Panc1 (cell line): ENCODE data around the gene NIPAL1. TPM values are rescaled to one million over a fixed set of nuclear protein-coding genes. Genes with fewer than 3 reads are reported as not detected.

Experiments
- ATAC-seq: fragments of 200-7000 bp; cut with Tn5 transposase; 2 replicates; pipeline ENCODE4 v1.9.1; 2020; ENCODE audit warnings: mild to moderate bottlenecking, moderate library complexity
- BruUV-seq: library from RNA; stranded (reverse); fragments of 400-500 nt; replicated peaks from 2 replicates; lab custom pipeline; 2021; lab: Mats Ljungman, UMichigan
- CTCF ChIA-PET: fragments of 300-600 bp; sonication (Branson Sonifier 250); formaldehyde crosslinking; loops from one replicate; lab custom pipeline; 2022; ENCODE audit warnings: antibody characterized with exemption; lab: Charles Lee
- POLR2A ChIA-PET: fragments of 300-600 bp; sonication (Branson Sonifier 250); formaldehyde crosslinking; loops from one replicate; lab custom pipeline; 2022; ENCODE audit warnings: antibody characterized with exemption; lab: Charles Lee
- DNase-seq: peaks from one replicate; pipeline ENCODE4 v3.0.0-alpha.2; 2010; ENCODE audit warnings: low read depth, low spot score
- H3K27ac ChIP-seq: 2 replicates; pipeline ENCODE4 v1.5.1; 2011; ENCODE audit warnings: mild to moderate bottlenecking, low read length, inconsistent platforms
- H3K27me3 ChIP-seq: fragments of 200-500 bp; sonication (Bioruptor generic); 2 replicates; pipeline ENCODE4 v1.6.0; 2014; ENCODE audit warnings: low read length, inconsistent platforms; ENCODE audit not compliant: control insufficient read depth, insufficient read depth
- H3K36me3 ChIP-seq: fragments of 200-500 bp; sonication (Bioruptor generic); 2 replicates; pipeline ENCODE4 v1.5.1; 2014; ENCODE audit warnings: inconsistent platforms, mild to moderate bottlenecking, low read length, moderate library complexity; ENCODE audit not compliant: control insufficient read depth, insufficient read depth
- H3K4me1 ChIP-seq: 2 replicates; pipeline ENCODE4 v1.5.1; 2011; ENCODE audit warnings: inconsistent platforms, mild to moderate bottlenecking, low read length, moderate library complexity; ENCODE audit not compliant: control insufficient read depth, insufficient read depth
- H3K4me3 ChIP-seq, 2 experiments: 2 replicates each; pipeline ENCODE4 v1.5.1; 2011 to 2012; ENCODE audit warnings: low read depth in 2 of 2, low read length in 2 of 2, mild to moderate bottlenecking in 2 of 2, inconsistent platforms in 1 of 2, moderate library complexity in 1 of 2
- H3K9me3 ChIP-seq: fragments of 200-500 bp; sonication (Bioruptor generic); 2 replicates; pipeline ENCODE4 v1.5.1; 2014; ENCODE audit warnings: low read depth, mild to moderate bottlenecking, inconsistent platforms, low read length, moderate library complexity; ENCODE audit not compliant: control insufficient read depth, insufficient read depth
- POLR2AphosphoS5 ChIP-seq: IDR thresholded peaks from 2 replicates; pipeline ENCODE4 v1.6.1; 2012; ENCODE audit warnings: mild to moderate bottlenecking, low read depth, low read length, moderate library complexity
- SIN3A ChIP-seq: IDR thresholded peaks from 2 replicates; pipeline ENCODE4 v1.6.1; 2012; ENCODE audit warnings: low read depth, mild to moderate bottlenecking, low read length, moderate library complexity, borderline replicate concordance; ENCODE audit not compliant: insufficient read depth
- TCF7L2 ChIP-seq: IDR thresholded peaks from 2 replicates; pipeline ENCODE4 v1.6.1; 2011; ENCODE audit warnings: mild to moderate bottlenecking, low read depth, low read length, inconsistent platforms
- in situ Hi-C: cut with HindIII; loops from 2 replicates; pipeline ENCODE4 v1.10.0; 2016; ENCODE audit warnings: low sequenced_read_pairs, low pct_unique_long_range_greater_than_20kb
- intact Hi-C: fragments of 100-400 bp; cut with micrococcal nuclease; formaldehyde crosslinking; loops from one replicate; pipeline ENCODE4 v1.10.0; 2022; ENCODE audit not compliant: unreplicated experiment
- total RNA-seq: library from RNA; stranded (reverse); gene quantifications from one replicate; pipeline ENCODE4 v1.2.1, GENCODE V29; 2021; ENCODE audit not compliant: unreplicated experiment
- TF ChIP-seq, protein P1 (sequence below), 2 experiments: IDR thresholded peaks; 2 replicates each; pipeline ENCODE4 v1.6.1; 2011 to 2012; ENCODE audit warnings: low read depth in 2 of 2, control low read depth in 1 of 2, low read length in 1 of 2, mild to moderate bottlenecking in 1 of 2, moderate library complexity in 1 of 2; ENCODE audit not compliant: insufficient read depth in 1 of 2
- TF ChIP-seq, protein P2 (sequence below): fragments of 450-650 bp; IDR thresholded peaks from 2 replicates; pipeline ENCODE4 v1.5.1; 2017; ENCODE audit warnings: mild to moderate bottlenecking

NIPAL1 gene
- total RNA-seq, 1 experiment from 2014 or later, result 0.82 TPM

DNA sequence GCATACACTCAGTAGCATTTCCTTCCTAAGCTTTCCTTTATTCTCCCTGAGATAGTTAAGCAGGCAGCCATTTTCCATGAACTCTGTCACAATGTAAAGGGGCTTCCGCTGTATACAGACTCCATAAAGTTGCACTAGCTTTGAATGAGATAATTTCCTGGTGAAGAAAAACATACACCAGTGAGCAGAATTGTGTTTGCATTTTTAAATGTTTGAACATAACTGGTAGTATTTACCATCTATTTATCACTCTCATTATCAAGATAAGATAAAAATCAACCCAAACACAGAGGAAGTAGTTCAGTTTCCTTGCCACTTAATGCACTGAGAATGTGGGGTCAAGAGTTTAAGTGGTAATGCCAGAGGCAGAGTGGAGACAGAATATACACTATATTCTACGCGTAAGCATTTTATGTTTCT, 63.4 kb downstream of the NIPAL1 start:
- DNase-seq, result no peak
- Histone ChIP-seq H3K9me3 (no peaks in the 10 kb centered on the region), H3K27me3 (no peaks in the 10 kb centered on the region), H3K36me3 (no peaks in the 10 kb centered on the region), H3K4me1 (peaks cover 2% of the 10 kb centered on the region; the same call in 1 of the 2 replicates), H3K27ac (no peak overlapping the region), H3K4me3 (no peak overlapping the region)
- CTCF ChIA-PET, result no interaction called here
- in situ Hi-C loops (no loop called here), intact Hi-C loops (no loop called here)
- ATAC-seq, result peak; percentile 78; the same call in 1 of the 2 replicates
- 0 out of 2 replicates have a peak, but pooled peaks have one; percentile 29 for TF ChIP-seq TCF7L2
- no peak for TF ChIP-seq SIN3A
- no TSS peak for BruUV-seq
- POLR2A ChIA-PET, result no interaction called here

DNA sequence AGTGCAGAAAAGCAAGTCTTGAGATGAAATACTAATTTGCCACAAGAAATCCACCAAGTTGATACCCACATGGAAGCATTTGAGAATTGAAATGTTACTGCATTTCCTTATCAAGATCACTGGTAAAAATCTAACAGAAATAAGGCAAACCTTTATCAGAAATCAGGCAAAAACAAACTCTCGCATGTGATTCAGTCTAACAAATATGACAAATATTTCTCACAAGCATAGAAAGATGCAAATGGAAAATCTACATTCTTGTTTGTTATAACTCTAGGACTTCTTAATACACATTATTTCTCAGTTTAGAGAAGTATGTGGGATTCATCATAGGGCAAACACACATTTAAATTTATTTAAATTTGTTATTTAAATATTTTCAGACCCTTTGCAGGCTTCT, 64.6 kb downstream of the NIPAL1 start:
- POLR2A ChIA-PET, result no interaction called here
- ATAC-seq (no peak), DNase-seq (no peak)
- in situ Hi-C loops (no loop called here), intact Hi-C loops (no loop called here)
- no peaks in the 10 kb centered on the region for H3K27me3 ChIP-seq
- no peaks in the 10 kb centered on the region for H3K9me3 ChIP-seq
- peaks cover 2% of the 10 kb centered on the region; the same call in 1 of the 2 replicates for H3K4me1 ChIP-seq
- no peak overlapping the region for H3K4me3 ChIP-seq
- no TSS peak for BruUV-seq
- no peaks in the 10 kb centered on the region for H3K36me3 ChIP-seq
- no peak overlapping the region for H3K27ac ChIP-seq
- CTCF ChIA-PET, result no interaction called here
- TF ChIP-seq, protein P1, sequence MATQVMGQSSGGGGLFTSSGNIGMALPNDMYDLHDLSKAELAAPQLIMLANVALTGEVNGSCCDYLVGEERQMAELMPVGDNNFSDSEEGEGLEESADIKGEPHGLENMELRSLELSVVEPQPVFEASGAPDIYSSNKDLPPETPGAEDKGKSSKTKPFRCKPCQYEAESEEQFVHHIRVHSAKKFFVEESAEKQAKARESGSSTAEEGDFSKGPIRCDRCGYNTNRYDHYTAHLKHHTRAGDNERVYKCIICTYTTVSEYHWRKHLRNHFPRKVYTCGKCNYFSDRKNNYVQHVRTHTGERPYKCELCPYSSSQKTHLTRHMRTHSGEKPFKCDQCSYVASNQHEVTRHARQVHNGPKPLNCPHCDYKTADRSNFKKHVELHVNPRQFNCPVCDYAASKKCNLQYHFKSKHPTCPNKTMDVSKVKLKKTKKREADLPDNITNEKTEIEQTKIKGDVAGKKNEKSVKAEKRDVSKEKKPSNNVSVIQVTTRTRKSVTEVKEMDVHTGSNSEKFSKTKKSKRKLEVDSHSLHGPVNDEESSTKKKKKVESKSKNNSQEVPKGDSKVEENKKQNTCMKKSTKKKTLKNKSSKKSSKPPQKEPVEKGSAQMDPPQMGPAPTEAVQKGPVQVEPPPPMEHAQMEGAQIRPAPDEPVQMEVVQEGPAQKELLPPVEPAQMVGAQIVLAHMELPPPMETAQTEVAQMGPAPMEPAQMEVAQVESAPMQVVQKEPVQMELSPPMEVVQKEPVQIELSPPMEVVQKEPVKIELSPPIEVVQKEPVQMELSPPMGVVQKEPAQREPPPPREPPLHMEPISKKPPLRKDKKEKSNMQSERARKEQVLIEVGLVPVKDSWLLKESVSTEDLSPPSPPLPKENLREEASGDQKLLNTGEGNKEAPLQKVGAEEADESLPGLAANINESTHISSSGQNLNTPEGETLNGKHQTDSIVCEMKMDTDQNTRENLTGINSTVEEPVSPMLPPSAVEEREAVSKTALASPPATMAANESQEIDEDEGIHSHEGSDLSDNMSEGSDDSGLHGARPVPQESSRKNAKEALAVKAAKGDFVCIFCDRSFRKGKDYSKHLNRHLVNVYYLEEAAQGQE (IDR thresholded peaks at IDR 0.05; ENCODE audit: insufficient read depth in 1 of 2, low read depth in 2 of 2, low read length in 1 of 2), result no peak
- TF ChIP-seq SIN3A (no peak), TCF7L2 (no peak)
- TF ChIP-seq, protein P2, sequence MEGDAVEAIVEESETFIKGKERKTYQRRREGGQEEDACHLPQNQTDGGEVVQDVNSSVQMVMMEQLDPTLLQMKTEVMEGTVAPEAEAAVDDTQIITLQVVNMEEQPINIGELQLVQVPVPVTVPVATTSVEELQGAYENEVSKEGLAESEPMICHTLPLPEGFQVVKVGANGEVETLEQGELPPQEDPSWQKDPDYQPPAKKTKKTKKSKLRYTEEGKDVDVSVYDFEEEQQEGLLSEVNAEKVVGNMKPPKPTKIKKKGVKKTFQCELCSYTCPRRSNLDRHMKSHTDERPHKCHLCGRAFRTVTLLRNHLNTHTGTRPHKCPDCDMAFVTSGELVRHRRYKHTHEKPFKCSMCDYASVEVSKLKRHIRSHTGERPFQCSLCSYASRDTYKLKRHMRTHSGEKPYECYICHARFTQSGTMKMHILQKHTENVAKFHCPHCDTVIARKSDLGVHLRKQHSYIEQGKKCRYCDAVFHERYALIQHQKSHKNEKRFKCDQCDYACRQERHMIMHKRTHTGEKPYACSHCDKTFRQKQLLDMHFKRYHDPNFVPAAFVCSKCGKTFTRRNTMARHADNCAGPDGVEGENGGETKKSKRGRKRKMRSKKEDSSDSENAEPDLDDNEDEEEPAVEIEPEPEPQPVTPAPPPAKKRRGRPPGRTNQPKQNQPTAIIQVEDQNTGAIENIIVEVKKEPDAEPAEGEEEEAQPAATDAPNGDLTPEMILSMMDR, result no peak

DNA sequence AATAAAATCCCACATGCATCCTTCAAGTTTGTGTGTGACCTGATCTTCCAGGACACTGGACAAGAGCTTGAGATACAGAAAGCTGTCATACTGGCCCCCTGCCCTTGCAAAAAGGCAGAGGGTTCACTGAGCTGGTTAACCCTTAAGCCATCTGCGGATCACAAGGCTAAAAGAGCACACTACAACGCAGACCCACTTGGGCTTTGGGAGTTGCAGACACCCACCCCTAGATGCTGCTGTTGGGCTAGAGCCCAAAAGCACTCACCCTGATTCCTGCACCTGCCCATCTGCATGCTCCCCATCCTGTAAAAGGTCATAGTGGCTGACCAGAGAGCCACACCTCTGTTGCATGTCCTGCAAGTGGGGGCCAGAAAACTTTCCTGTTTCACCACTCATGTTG, 66.4 kb downstream of the NIPAL1 start:
- no peaks in the 10 kb centered on the region for H3K27me3 ChIP-seq
- no peak overlapping the region for H3K27ac ChIP-seq
- ATAC-seq (no peak), DNase-seq (no peak)
- TF ChIP-seq, protein P1 (IDR thresholded peaks at IDR 0.05; ENCODE audit: insufficient read depth in 1 of 2, low read depth in 2 of 2, low read length in 1 of 2), result no peak
- TF ChIP-seq, protein P2, result no peak
- TF ChIP-seq SIN3A (no peak), POLR2AphosphoS5 (no peak), TCF7L2 (no peak)
- no peaks in the 10 kb centered on the region for H3K36me3 ChIP-seq
- H3K9me3 ChIP-seq, result no peaks in the 10 kb centered on the region
- H3K4me1 ChIP-seq, result peaks cover 2% of the 10 kb centered on the region; the same call in 1 of the 2 replicates
- H3K4me3 ChIP-seq, result no peak overlapping the region
- intact Hi-C loops (no loop called here), in situ Hi-C loops (no loop called here)
- ChIA-PET CTCF (no interaction called here), POLR2A (no interaction called here)
- no TSS peak for BruUV-seq
